H9 (cell line): ENCODE results near the gene C3orf22. TPM values are rescaled to one million over a fixed set of nuclear protein-coding genes. Genes with fewer than 3 reads are reported as not detected.

Experiments
- DNase-seq: peaks from one replicate; pipeline ENCODE4 v3.0.0-alpha.2; 2017
- H2AFZ ChIP-seq: one replicate; pipeline ENCODE4 v1.6.1; 2013; ENCODE audit warnings: mild to moderate bottlenecking, low read length, control low read depth, moderate library complexity
- H2AK5ac ChIP-seq: 2 replicates; pipeline ENCODE4 v1.6.1; 2013; ENCODE audit warnings: low read length, control low read depth, mixed read lengths; ENCODE audit not compliant: insufficient read length
- H2BK120ac ChIP-seq: one replicate; pipeline ENCODE4 v1.6.1; 2013; ENCODE audit warnings: low read depth, mild to moderate bottlenecking, low read length, control low read depth, inconsistent platforms; ENCODE audit not compliant: poor library complexity, severe bottlenecking
- H2BK12ac ChIP-seq: 2 replicates; pipeline ENCODE4 v1.6.1; 2013; ENCODE audit warnings: low read length, control low read depth, mixed read lengths, low read depth; ENCODE audit not compliant: insufficient read length
- H2BK15ac ChIP-seq: 2 replicates; pipeline ENCODE4 v1.6.1; 2013; ENCODE audit warnings: low read depth, low read length, control low read depth
- H2BK20ac ChIP-seq: one replicate; pipeline ENCODE4 v1.6.1; 2013; ENCODE audit warnings: low read depth, mild to moderate bottlenecking, low read length, control low read depth, inconsistent platforms; ENCODE audit not compliant: poor library complexity, severe bottlenecking
- H2BK5ac ChIP-seq: 2 replicates; pipeline ENCODE4 v1.6.1; 2013; ENCODE audit warnings: low read length, control low read depth, mixed read lengths; ENCODE audit not compliant: insufficient read length
- H3K14ac ChIP-seq: 2 replicates; pipeline ENCODE4 v1.6.1; 2013; ENCODE audit warnings: low read length, control low read depth; ENCODE audit not compliant: insufficient read depth
- H3K18ac ChIP-seq: 2 replicates; pipeline ENCODE4 v1.6.1; 2013; ENCODE audit warnings: low read depth, mild to moderate bottlenecking, mixed read lengths, low read length, control low read depth; ENCODE audit not compliant: insufficient read length
- H3K23ac ChIP-seq: 2 replicates; pipeline ENCODE4 v1.6.1; 2013; ENCODE audit warnings: low read length, control low read depth, mixed read lengths, low read depth; ENCODE audit not compliant: insufficient read length
- H3K23me2 ChIP-seq: 2 replicates; pipeline ENCODE4 v1.6.1; 2013; ENCODE audit warnings: low read depth, mild to moderate bottlenecking, mixed read lengths, low read length, control low read depth; ENCODE audit not compliant: insufficient read length, poor library complexity, severe bottlenecking
- H3K27ac ChIP-seq: 2 replicates; pipeline ENCODE4 v1.5.1; 2013; ENCODE audit warnings: low read length, control low read depth, mixed read lengths, low read depth; ENCODE audit not compliant: insufficient read length
- H3K27me3 ChIP-seq: 2 replicates; pipeline ENCODE4 v1.6.1; 2013; ENCODE audit warnings: low read length, control low read depth, inconsistent platforms; ENCODE audit not compliant: insufficient read depth
- H3K4ac ChIP-seq: 2 replicates; pipeline ENCODE4 v1.6.1; 2013; ENCODE audit warnings: low read depth, mild to moderate bottlenecking, control low read depth, inconsistent platforms, low read length, moderate library complexity
- H3K4me1 ChIP-seq: 2 replicates; pipeline ENCODE4 v1.6.1; 2013; ENCODE audit warnings: low read length, control low read depth, inconsistent platforms; ENCODE audit not compliant: insufficient read depth
- H3K4me2 ChIP-seq: 2 replicates; pipeline ENCODE4 v1.6.1; 2013; ENCODE audit warnings: low read length, control low read depth, mixed read lengths; ENCODE audit not compliant: insufficient read length, insufficient read depth
- H3K56ac ChIP-seq: 2 replicates; pipeline ENCODE4 v1.6.1; 2013; ENCODE audit warnings: low read depth, mild to moderate bottlenecking, mixed read lengths, low read length, control low read depth; ENCODE audit not compliant: insufficient read length
- H3K79me1 ChIP-seq: 2 replicates; pipeline ENCODE4 v1.6.1; 2013; ENCODE audit warnings: low read depth, mild to moderate bottlenecking, moderate library complexity, low read length, control low read depth, inconsistent platforms; ENCODE audit not compliant: insufficient read depth, poor library complexity, severe bottlenecking
- H3K79me2 ChIP-seq: 2 replicates; pipeline ENCODE4 v1.6.1; 2013; ENCODE audit warnings: low read length, control low read depth, inconsistent platforms; ENCODE audit not compliant: insufficient read depth
- H3K9ac ChIP-seq: 2 replicates; pipeline ENCODE4 v1.6.1; 2013; ENCODE audit warnings: low read length, control low read depth, mixed read lengths; ENCODE audit not compliant: insufficient read length; ENCODE audit errors: extremely low read depth
- H3K9me3 ChIP-seq: one replicate; pipeline ENCODE4 v1.6.1; 2013; ENCODE audit warnings: low read depth, low read length, inconsistent platforms; ENCODE audit not compliant: control insufficient read depth
- H3T11ph ChIP-seq: one replicate; pipeline ENCODE4 v1.6.1; 2013; ENCODE audit warnings: mild to moderate bottlenecking, low read length, control low read depth, inconsistent platforms
- H4K20me1 ChIP-seq: one replicate; pipeline ENCODE4 v1.6.1; 2013; ENCODE audit not compliant: control insufficient read depth, insufficient read length, insufficient read depth
- H4K5ac ChIP-seq: 2 replicates; pipeline ENCODE4 v1.6.1; 2013; ENCODE audit warnings: low read depth, mild to moderate bottlenecking, mixed read lengths, low read length, control low read depth; ENCODE audit not compliant: insufficient read length
- H4K8ac ChIP-seq: replicated peaks from 2 replicates; pipeline ENCODE4 v1.6.1; 2013; ENCODE audit warnings: low read length, control low read depth, mixed read lengths, low read depth; ENCODE audit not compliant: insufficient read length
- H4K91ac ChIP-seq: 2 replicates; pipeline ENCODE4 v1.6.1; 2013; ENCODE audit warnings: low read depth, mild to moderate bottlenecking, moderate library complexity, mixed read lengths, low read length, control low read depth; ENCODE audit not compliant: insufficient read length
- H3K27ac Mint-ChIP-seq, 3 experiments: 2 replicates in 2 of 3; 3 replicates in 1 of 3; pipeline ENCODE4 v1.8.0; 2020 to 2021; ENCODE audit warnings: mixed read lengths in 3 of 3, mild to moderate bottlenecking in 1 of 3, moderate library complexity in 1 of 3
- H3K27me3 Mint-ChIP-seq: 2 replicates; pipeline ENCODE4 v1.8.0; 2021; ENCODE audit warnings: low read depth, mild to moderate bottlenecking, moderate library complexity, mixed read lengths
- H3K36me3 Mint-ChIP-seq, 3 experiments: 2 replicates in 2 of 3; 3 replicates in 1 of 3; pipeline ENCODE4 v1.8.0; 2020 to 2021; ENCODE audit warnings: low read depth in 3 of 3, mixed read lengths in 3 of 3; ENCODE audit not compliant: insufficient read depth in 1 of 3
- H3K4me1 Mint-ChIP-seq, 2 experiments: 2 replicates each; pipeline ENCODE4 v1.8.0; 2020; ENCODE audit warnings: mixed read lengths in 2 of 2
- H3K4me3 Mint-ChIP-seq, 2 experiments: 2 replicates in 1 of 2; 3 replicates in 1 of 2; pipeline ENCODE4 v1.8.0; 2020 to 2021; ENCODE audit warnings: mild to moderate bottlenecking in 2 of 2, mixed read lengths in 2 of 2, moderate library complexity in 1 of 2
- H3K9me3 Mint-ChIP-seq, 2 experiments: 2 replicates in 1 of 2; 3 replicates in 1 of 2; pipeline ENCODE4 v1.8.0; 2020; ENCODE audit warnings: mild to moderate bottlenecking in 2 of 2, mixed read lengths in 2 of 2, moderate library complexity in 1 of 2
- WGBS: extraction: QIAGEN DNeasy Blood & Tissue Kit; methylation state at CpG from one replicate; pipeline ENCODE4 v1.1.7; 2013; ENCODE audit warnings: missing lambda C conversion rate, low lambda C conversion rate, mixed read lengths; ENCODE audit not compliant: insufficient read length; ENCODE audit errors: extremely low coverage; 5-methylcytosine and 5-hydroxymethylcytosine counted together
- total RNA-seq: library from RNA; stranded (reverse); gene quantifications from 2 replicates; pipeline ENCODE4 v1.2.1, GENCODE V29; 2021
- TF ChIP-seq, protein P1 (sequence below): fragments of 200-600 bp; sonication (generic); conservative IDR thresholded peaks from 3 replicates; pipeline ENCODE4 v1.8.0; 2021; ENCODE audit warnings: antibody characterized with exemption, mild to moderate bottlenecking

The C3orf22 gene
- total RNA-seq, 1 experiment from 2014 or later = not detected

GRCh38 chr3:126545544-126545943, 13.2 kb downstream of the C3orf22 start:
- no peak overlapping the region for H3K56ac ChIP-seq
- H3K79me1 ChIP-seq = no peaks in the 10 kb centered on the region
- H3K18ac ChIP-seq = no peak overlapping the region
- no peak overlapping the region for H2BK120ac ChIP-seq
- no peak overlapping the region for H3K14ac ChIP-seq
- H4K91ac ChIP-seq = no peak overlapping the region
- Mint-ChIP-seq H3K36me3 (no peaks in the 10 kb centered on the region; a peak in 1 of 7 replicates), H3K4me3 (no peak overlapping the region), H3K27me3 (peaks cover 11% of the 10 kb centered on the region), H3K27ac (no peak overlapping the region), H3K4me1 (peaks cover 30 to 44% of the 10 kb centered on the region in 2 experiments), H3K9me3 (no peaks in the 10 kb centered on the region)
- no peak overlapping the region for H3K4ac ChIP-seq
- no peak overlapping the region for H2BK20ac ChIP-seq
- no peaks in the 10 kb centered on the region for H3K27me3 ChIP-seq
- H2AK5ac ChIP-seq = no peak overlapping the region
- no peak overlapping the region for H4K5ac ChIP-seq
- H2BK5ac ChIP-seq = no peak overlapping the region
- H3K9me3 ChIP-seq = no peaks in the 10 kb centered on the region
- H3K23ac ChIP-seq = no peak overlapping the region
- no peak overlapping the region for H3K27ac ChIP-seq
- no peak overlapping the region for H2AFZ ChIP-seq
- peaks cover 4% of the 10 kb centered on the region; the same call in 1 of the 2 replicates for H3K4me1 ChIP-seq
- no peaks in the 10 kb centered on the region for H3K79me2 ChIP-seq
- H3T11ph ChIP-seq = no peak overlapping the region
- no CpG with 5 or more reads among the region's 5 CpGs for WGBS
- H3K4me2 ChIP-seq = no peak overlapping the region
- no peak overlapping the region for H2BK15ac ChIP-seq
- H3K9ac ChIP-seq = no peak overlapping the region
- H4K20me1 ChIP-seq = no peaks in the 10 kb centered on the region
- no peak overlapping the region for H2BK12ac ChIP-seq
- DNase-seq = peak; percentile 17
- no peak overlapping the region for H4K8ac ChIP-seq
- TF ChIP-seq, protein P1, sequence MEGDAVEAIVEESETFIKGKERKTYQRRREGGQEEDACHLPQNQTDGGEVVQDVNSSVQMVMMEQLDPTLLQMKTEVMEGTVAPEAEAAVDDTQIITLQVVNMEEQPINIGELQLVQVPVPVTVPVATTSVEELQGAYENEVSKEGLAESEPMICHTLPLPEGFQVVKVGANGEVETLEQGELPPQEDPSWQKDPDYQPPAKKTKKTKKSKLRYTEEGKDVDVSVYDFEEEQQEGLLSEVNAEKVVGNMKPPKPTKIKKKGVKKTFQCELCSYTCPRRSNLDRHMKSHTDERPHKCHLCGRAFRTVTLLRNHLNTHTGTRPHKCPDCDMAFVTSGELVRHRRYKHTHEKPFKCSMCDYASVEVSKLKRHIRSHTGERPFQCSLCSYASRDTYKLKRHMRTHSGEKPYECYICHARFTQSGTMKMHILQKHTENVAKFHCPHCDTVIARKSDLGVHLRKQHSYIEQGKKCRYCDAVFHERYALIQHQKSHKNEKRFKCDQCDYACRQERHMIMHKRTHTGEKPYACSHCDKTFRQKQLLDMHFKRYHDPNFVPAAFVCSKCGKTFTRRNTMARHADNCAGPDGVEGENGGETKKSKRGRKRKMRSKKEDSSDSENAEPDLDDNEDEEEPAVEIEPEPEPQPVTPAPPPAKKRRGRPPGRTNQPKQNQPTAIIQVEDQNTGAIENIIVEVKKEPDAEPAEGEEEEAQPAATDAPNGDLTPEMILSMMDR = no peak
- H3K23me2 ChIP-seq = no peaks in the 10 kb centered on the region
